Activated CD4-positive, alpha-beta T cell treated with anti-CD3 and anti-CD28 coated beads for 36 hours (primary cell): Measurements from ENCODE around the gene HIBADH. TPM values are rescaled to one million over a fixed set of nuclear protein-coding genes. Genes with fewer than 3 reads are reported as not detected.
"Not testable (repeated sequence)": the region's sequence is repeated elsewhere in the genome, so short reads cannot be mapped to it uniquely, and the experiment has no call there.

Experiments
- ATAC-seq: fragments of 200-7000 bp; cut with Tn5 transposase; one replicate; pipeline ENCODE4 v1.10.0; 2021; ENCODE audit warnings: mild to moderate bottlenecking, moderate library complexity
- CTCF ChIA-PET: fragments of 350-600 bp; sonication (Branson Sonifier 250); formaldehyde crosslinking; loops from one replicate; lab custom pipeline; 2021; ENCODE audit warnings: antibody characterized with exemption; lab: Charles Lee
- POLR2A ChIA-PET: fragments of 350-600 bp; sonication (Branson Sonifier 250); formaldehyde crosslinking; loops from one replicate; lab custom pipeline; 2021; ENCODE audit warnings: antibody characterized with exemption, inconsistent platforms; lab: Charles Lee
- DNase-seq: peaks from one replicate; pipeline ENCODE4 v3.0.0-alpha.2; 2020
- H3K27ac Mint-ChIP-seq: one replicate; pipeline ENCODE4 v1.8.0; 2021; ENCODE audit warnings: mixed read lengths
- H3K27me3 Mint-ChIP-seq: one replicate; pipeline ENCODE4 v1.8.0; 2021; ENCODE audit warnings: mixed read lengths
- H3K36me3 Mint-ChIP-seq: one replicate; pipeline ENCODE4 v1.8.0; 2021; ENCODE audit warnings: low read depth, mixed read lengths
- H3K4me1 Mint-ChIP-seq: one replicate; pipeline ENCODE4 v1.8.0; 2021; ENCODE audit warnings: mixed read lengths
- H3K4me3 Mint-ChIP-seq: one replicate; pipeline ENCODE4 v1.8.0; 2021; ENCODE audit warnings: mild to moderate bottlenecking, moderate library complexity, mixed read lengths
- H3K9me3 Mint-ChIP-seq: one replicate; pipeline ENCODE4 v1.8.0; 2021; ENCODE audit warnings: low read depth, mixed read lengths
- intact Hi-C, 2 experiments: fragments of 100-400 bp; cut with DNase I in 1 of 2; cut with micrococcal nuclease in 1 of 2; formaldehyde crosslinking; loops; one replicate each; pipeline versions ENCODE4 v1.14.2 to v1.15.1; 2022 to 2024; cut with DNase I, micrococcal nuclease
- total RNA-seq, 2 experiments: library from RNA; stranded (reverse); gene quantifications; one replicate each; pipeline ENCODE4 v1.2.3, GENCODE V29; 2021

The HIBADH gene
- total RNA-seq, 2 experiments from 2014 or later, result 20.3 to 20.5 TPM

GRCh38 chr7:27516421-27516820, 146.3 kb downstream of the HIBADH start:
- POLR2A ChIA-PET, result no interaction called here
- ATAC-seq (no peak), DNase-seq (no peak)
- Mint-ChIP-seq H3K4me1 (no peaks in the 10 kb centered on the region), H3K27me3 (no peaks in the 10 kb centered on the region), H3K9me3 (no peaks in the 10 kb centered on the region), H3K36me3 (no peaks in the 10 kb centered on the region), H3K4me3 (no peak overlapping the region), H3K27ac (no peak overlapping the region)
- CTCF ChIA-PET, result no interaction called here
- intact Hi-C loops, result no loop called here

DNA sequence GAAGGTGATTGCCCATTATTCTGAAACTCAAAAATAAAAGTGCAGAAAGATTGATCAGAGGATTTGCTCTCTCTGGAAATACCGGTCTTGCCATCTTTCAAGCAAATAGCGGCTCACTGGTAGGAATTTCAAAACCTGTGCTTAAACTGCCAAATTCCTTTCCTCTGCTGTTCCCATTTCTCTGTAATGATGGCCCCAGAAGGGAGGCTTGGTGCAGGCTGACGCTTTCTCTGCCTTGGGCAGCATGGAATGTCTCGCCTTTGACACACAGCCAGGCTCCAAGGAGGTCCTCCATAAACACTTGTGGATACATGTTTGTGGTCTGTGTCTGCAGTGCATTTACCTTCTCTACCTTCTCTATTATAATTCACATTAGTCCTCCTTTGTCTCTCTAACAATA, 146.8 kb downstream of the HIBADH start:
- ATAC-seq (no peak), DNase-seq (no peak)
- no peak overlapping the region for H3K27ac Mint-ChIP-seq
- no peaks in the 10 kb centered on the region for H3K9me3 Mint-ChIP-seq
- H3K4me3 Mint-ChIP-seq, result no peak overlapping the region
- no peaks in the 10 kb centered on the region for H3K36me3 Mint-ChIP-seq
- CTCF ChIA-PET, result no interaction called here
- intact Hi-C loops, result no loop called here
- POLR2A ChIA-PET, result no interaction called here
- H3K4me1 Mint-ChIP-seq, result no peaks in the 10 kb centered on the region
- no peaks in the 10 kb centered on the region for H3K27me3 Mint-ChIP-seq

DNA sequence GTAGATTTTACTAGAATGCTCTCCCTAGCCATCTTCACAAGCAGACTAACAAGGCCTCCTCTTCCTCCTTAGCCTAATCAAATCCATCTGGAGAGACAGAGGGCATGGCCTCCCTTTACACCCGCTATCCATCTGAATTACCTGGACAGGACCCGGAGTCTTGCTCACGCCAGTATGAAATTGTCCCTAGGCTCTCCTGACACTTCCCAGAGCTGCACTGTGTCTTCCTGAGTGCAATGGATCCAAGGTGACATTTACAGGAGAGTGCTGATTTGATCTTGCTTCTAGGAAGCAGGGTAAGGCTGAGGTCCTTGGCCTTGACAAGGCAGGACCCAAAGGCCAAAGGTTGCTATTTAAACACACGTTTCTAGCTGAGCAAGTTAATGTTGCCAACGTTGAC, 147.8 kb downstream of the HIBADH start:
- Mint-ChIP-seq H3K36me3 (no peaks in the 10 kb centered on the region), H3K27me3 (no peaks in the 10 kb centered on the region), H3K27ac (no peak overlapping the region), H3K9me3 (no peaks in the 10 kb centered on the region), H3K4me1 (no peaks in the 10 kb centered on the region), H3K4me3 (no peak overlapping the region)
- DNase-seq, result no peak
- intact Hi-C loops, result no loop called here
- ChIA-PET CTCF (interaction anchor here (1.3 kb wide), 1 partner anchor 62 kb away, joined by 3 read pairs; no protein-coding TSS in a partner anchor), POLR2A (no interaction called here)
- ATAC-seq, result no peak

- Mint-ChIP-seq H3K4me3 (no peak overlapping the region), H3K4me1 (no peaks in the 10 kb centered on the region), H3K9me3 (no peaks in the 10 kb centered on the region), H3K36me3 (no peaks in the 10 kb centered on the region), H3K27me3 (no peaks in the 10 kb centered on the region), H3K27ac (no peak overlapping the region)
- CTCF ChIA-PET, result interaction anchor here (1.3 to 2.8 kb wide), 2 partner anchors 16 to 63 kb away, joined by 3 to 8 read pairs; no protein-coding TSS in a partner anchor
- intact Hi-C loops, result no loop called here
- POLR2A ChIA-PET, result no interaction called here
- DNase-seq, result no peak
- ATAC-seq, result no peak
Observed at GRCh38 chr7:27513885-27514284, 148.8 kb downstream of the HIBADH start.

DNA sequence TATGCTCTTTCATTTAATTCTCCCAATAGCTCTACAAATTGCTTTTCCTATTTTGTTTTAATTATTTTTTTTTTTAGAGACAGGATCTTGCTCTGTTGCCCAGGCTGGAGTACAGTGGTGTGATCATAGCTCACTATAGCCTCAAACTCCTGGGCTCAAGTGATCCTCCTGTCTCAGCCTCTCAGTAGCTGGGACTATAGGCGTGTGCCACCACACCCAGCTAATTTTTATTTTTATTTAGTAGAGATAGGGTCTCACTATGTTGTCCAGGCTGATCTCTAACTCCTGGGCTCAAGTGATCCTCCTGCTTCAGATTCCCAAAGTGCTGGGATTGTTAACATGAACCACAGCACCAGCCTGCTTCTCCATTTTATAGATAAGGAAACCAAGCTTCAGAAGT, 151.3 kb downstream of the HIBADH start:
- H3K36me3 Mint-ChIP-seq, DNase-seq, H3K27me3 Mint-ChIP-seq, H3K27ac Mint-ChIP-seq, POLR2A ChIA-PET, ATAC-seq, H3K4me3 Mint-ChIP-seq, H3K9me3 Mint-ChIP-seq, intact Hi-C loops, H3K4me1 Mint-ChIP-seq: not testable (repeated sequence)
- CTCF ChIA-PET, result interaction anchor here (0.6 to 2.8 kb wide), 2 partner anchors 13 to 24 kb away, joined by 4 to 8 read pairs; no protein-coding TSS in a partner anchor

- H3K9me3 Mint-ChIP-seq, result no peaks in the 10 kb centered on the region
- CTCF ChIA-PET, result no interaction called here
- no peaks in the 10 kb centered on the region for H3K27me3 Mint-ChIP-seq
- no peak overlapping the region for H3K4me3 Mint-ChIP-seq
- POLR2A ChIA-PET, result no interaction called here
- ATAC-seq (no peak), DNase-seq (no peak)
- intact Hi-C loops, result no loop called here
- H3K27ac Mint-ChIP-seq, result no peak overlapping the region
- H3K36me3 Mint-ChIP-seq, result no peaks in the 10 kb centered on the region
- no peaks in the 10 kb centered on the region for H3K4me1 Mint-ChIP-seq
Observed at GRCh38 chr7:27510541-27510940, 152.1 kb downstream of the HIBADH start.

GRCh38 chr7:27501879-27502278, 160.8 kb downstream of the HIBADH start:
- H3K9me3 Mint-ChIP-seq, H3K27me3 Mint-ChIP-seq, H3K4me1 Mint-ChIP-seq, ATAC-seq, H3K27ac Mint-ChIP-seq, CTCF ChIA-PET, DNase-seq, intact Hi-C loops, H3K4me3 Mint-ChIP-seq, POLR2A ChIA-PET, H3K36me3 Mint-ChIP-seq: not testable (repeated sequence)

DNA sequence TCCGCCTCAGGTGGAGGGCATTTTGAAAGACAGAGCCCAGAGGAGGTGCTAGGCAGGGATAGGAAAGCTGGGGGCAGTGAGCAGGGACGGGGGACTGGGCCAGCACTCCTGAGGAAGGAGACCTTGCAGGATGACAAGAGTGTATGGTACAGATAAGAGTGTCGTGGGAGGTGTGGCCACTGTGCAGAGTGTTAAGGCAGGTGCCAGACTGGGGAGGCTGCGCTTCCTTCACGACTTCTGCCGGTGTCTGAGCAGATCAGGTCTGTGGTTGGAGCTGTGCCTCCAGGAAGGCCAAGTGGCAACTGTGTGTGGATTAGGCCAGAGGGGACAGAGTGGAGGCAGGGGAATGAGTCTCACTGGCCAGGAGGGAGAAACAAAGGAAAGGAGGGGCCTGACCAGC, 161.7 kb downstream of the HIBADH start:
- Mint-ChIP-seq H3K27ac (no peak overlapping the region), H3K36me3 (no peaks in the 10 kb centered on the region), H3K4me1 (no peaks in the 10 kb centered on the region), H3K27me3 (no peaks in the 10 kb centered on the region), H3K4me3 (no peak overlapping the region), H3K9me3 (no peaks in the 10 kb centered on the region)
- ATAC-seq (no peak), DNase-seq (no peak)
- ChIA-PET CTCF (interaction anchor here (0.6 kb wide), 1 partner anchor 44 kb away, joined by 3 read pairs; no protein-coding TSS in a partner anchor), POLR2A (no interaction called here)
- intact Hi-C loops, result no loop called here

- POLR2A ChIA-PET, result no interaction called here
- intact Hi-C loops, result no loop called here
- peaks cover 7% of the 10 kb centered on the region for H3K27me3 Mint-ChIP-seq
Observed at GRCh38 chr7:27492224-27492623, 170.5 kb downstream of the HIBADH start.

DNA sequence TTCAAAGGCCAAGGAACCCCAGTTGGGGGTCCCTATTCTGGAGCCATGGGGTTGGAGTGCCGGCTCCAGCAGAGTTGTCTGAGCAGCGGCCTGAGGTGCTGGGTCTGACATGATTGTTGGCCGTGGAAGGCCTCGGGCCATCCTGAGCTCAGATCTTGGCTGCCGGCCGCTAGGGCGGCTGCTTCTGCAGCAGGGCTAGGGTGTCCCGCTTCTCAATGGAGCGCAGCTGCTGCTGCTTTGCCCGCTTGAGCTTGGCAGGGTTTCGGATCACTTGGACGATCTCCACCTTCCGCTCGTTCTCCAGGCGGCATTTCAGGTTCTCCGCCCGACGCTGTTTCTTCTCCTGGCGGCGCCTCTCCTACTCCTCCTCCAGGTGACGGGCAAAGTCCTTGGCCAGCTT, 171.1 kb downstream of the HIBADH start:
- no peak overlapping the region for H3K27ac Mint-ChIP-seq
- no peaks in the 10 kb centered on the region for H3K4me1 Mint-ChIP-seq
- POLR2A ChIA-PET, result no interaction called here
- DNase-seq (no peak), ATAC-seq (no peak)
- intact Hi-C loops, result no loop called here
- CTCF ChIA-PET, result interaction anchor here (1.1 kb wide), 1 partner anchor 21 kb away, joined by 3 read pairs; no protein-coding TSS in a partner anchor
- no peaks in the 10 kb centered on the region for H3K36me3 Mint-ChIP-seq
- H3K27me3 Mint-ChIP-seq, result peaks cover 7% of the 10 kb centered on the region
- H3K9me3 Mint-ChIP-seq, result no peaks in the 10 kb centered on the region
- no peak overlapping the region for H3K4me3 Mint-ChIP-seq

More at GRCh38 chr7:27492224-27492623, 170.5 kb downstream of the HIBADH start:
- Mint-ChIP-seq H3K4me1 (no peaks in the 10 kb centered on the region), H3K9me3 (no peaks in the 10 kb centered on the region), H3K4me3 (no peak overlapping the region), H3K36me3 (no peaks in the 10 kb centered on the region), H3K27ac (no peak overlapping the region)
- ATAC-seq (no peak), DNase-seq (no peak)
- CTCF ChIA-PET, result no interaction called here

DNA sequence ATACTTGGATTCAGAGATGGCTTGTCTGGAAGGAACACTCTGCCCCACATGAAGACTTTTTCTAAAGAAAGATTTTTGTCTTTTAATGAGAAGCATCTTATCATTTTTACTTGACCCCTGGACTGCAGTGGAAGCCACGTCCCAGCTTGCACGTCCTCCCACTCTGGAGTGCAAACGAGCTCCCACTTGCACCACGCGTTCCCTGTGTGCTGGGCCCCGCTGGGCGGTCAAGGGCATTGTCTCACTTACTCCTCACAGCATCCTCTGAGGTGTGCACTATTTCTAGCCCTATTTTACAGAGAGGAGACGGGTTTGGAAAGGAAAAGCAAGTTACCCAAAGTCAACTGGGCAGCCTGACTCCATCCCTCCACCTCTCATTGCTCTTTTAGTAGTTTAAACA, 175.2 kb downstream of the HIBADH start:
- DNase-seq (no peak), ATAC-seq (no peak)
- intact Hi-C loops, result no loop called here
- ChIA-PET CTCF (no interaction called here), POLR2A (no interaction called here)
- Mint-ChIP-seq H3K36me3 (no peaks in the 10 kb centered on the region), H3K9me3 (no peaks in the 10 kb centered on the region), H3K4me3 (no peak overlapping the region), H3K27ac (no peak overlapping the region), H3K27me3 (peaks cover 4% of the 10 kb centered on the region), H3K4me1 (no peaks in the 10 kb centered on the region)

- ChIA-PET CTCF (interaction anchor here (0.8 kb wide), 1 partner anchor 1059 kb away, joined by 3 read pairs; no protein-coding TSS in a partner anchor), POLR2A (no interaction called here)
- H3K4me1 Mint-ChIP-seq, result no peaks in the 10 kb centered on the region
- intact Hi-C loops, result no loop called here
- no peak for ATAC-seq
- H3K4me3 Mint-ChIP-seq, result no peak overlapping the region
- no peaks in the 10 kb centered on the region for H3K9me3 Mint-ChIP-seq
- no peak for DNase-seq
- no peak overlapping the region for H3K27ac Mint-ChIP-seq
- H3K36me3 Mint-ChIP-seq, result no peaks in the 10 kb centered on the region
- H3K27me3 Mint-ChIP-seq, result peaks cover 2% of the 10 kb centered on the region
Observed at GRCh38 chr7:27484451-27484850, 178.2 kb downstream of the HIBADH start.
